Caco-2 (cell line): ENCODE data around the gene DYRK1A. TPM values are rescaled to one million over a fixed set of nuclear protein-coding genes. Genes with fewer than 3 reads are reported as not detected.

ENCODE experiments used
- BruUV-seq: library from RNA; stranded (reverse); fragments of 400-500 nt; replicated peaks from 2 replicates; lab custom pipeline; 2021; lab: Mats Ljungman, UMichigan
- CTCF ChIA-PET: fragments of 300-600 bp; sonication (Branson Sonifier 250); formaldehyde crosslinking; loops from one replicate; lab custom pipeline; 2022; ENCODE audit warnings: antibody characterized with exemption; lab: Charles Lee
- POLR2A ChIA-PET: fragments of 300-600 bp; sonication (Branson Sonifier 250); formaldehyde crosslinking; loops from one replicate; lab custom pipeline; 2022; ENCODE audit warnings: antibody characterized with exemption; lab: Charles Lee
- DNase-seq, 2 experiments: peaks; one replicate each; pipeline versions ENCODE4 v3.0.0 to v3.0.0-alpha.2; 2020 to 2022
- H3K27me3 ChIP-seq: replicated peaks from 2 replicates; pipeline ENCODE4 v1.6.0; 2011; ENCODE audit warnings: low read length; ENCODE audit not compliant: control insufficient read depth, insufficient read depth
- H3K36me3 ChIP-seq: 2 replicates; pipeline ENCODE4 v1.5.1; 2011; ENCODE audit warnings: low read length; ENCODE audit not compliant: control insufficient read depth, insufficient read depth
- H3K4me1 ChIP-seq: fragments of 250-450 bp; sonication (Bioruptor Pico); 2 replicates; pipeline ENCODE4 v1.5.1; 2020; ENCODE audit warnings: mild to moderate bottlenecking
- H3K4me3 ChIP-seq: 2 replicates; pipeline ENCODE4 v1.5.1; 2011; ENCODE audit warnings: low read depth, mild to moderate bottlenecking, control low read depth, low read length
- H3K9me3 ChIP-seq: fragments of 250-450 bp; sonication (Bioruptor Pico); 2 replicates; pipeline ENCODE4 v1.5.1; 2020; ENCODE audit warnings: mild to moderate bottlenecking, moderate library complexity
- H3K27ac Mint-ChIP-seq: one replicate; pipeline ENCODE4 v1.8.0; 2022; ENCODE audit warnings: mixed read lengths; ENCODE audit not compliant: unreplicated experiment
- H3K27me3 Mint-ChIP-seq: one replicate; pipeline ENCODE4 v1.8.0; 2022; ENCODE audit warnings: mixed read lengths; ENCODE audit not compliant: insufficient read depth, unreplicated experiment
- H3K36me3 Mint-ChIP-seq: one replicate; pipeline ENCODE4 v1.8.0; 2022; ENCODE audit warnings: mild to moderate bottlenecking, mixed read lengths; ENCODE audit not compliant: insufficient read depth, unreplicated experiment
- H3K4me1 Mint-ChIP-seq: one replicate; pipeline ENCODE4 v1.8.0; 2022; ENCODE audit warnings: low read depth, mixed read lengths; ENCODE audit not compliant: unreplicated experiment
- H3K4me3 Mint-ChIP-seq: one replicate; pipeline ENCODE4 v1.8.0; 2022; ENCODE audit warnings: mild to moderate bottlenecking, moderate library complexity, mixed read lengths; ENCODE audit not compliant: unreplicated experiment
- H3K9me3 Mint-ChIP-seq: one replicate; pipeline ENCODE4 v1.8.0; 2022; ENCODE audit warnings: mixed read lengths; ENCODE audit not compliant: unreplicated experiment
- CTCF ChIP-seq, 2 experiments: fragments of 200-600 bp in 1 of 2; IDR thresholded peaks; 1 replicate in 1 of 2; 2 replicates in 1 of 2; pipeline versions ENCODE4 v1.5.1 to v1.8.0; 2011 to 2022; ENCODE audit warnings: antibody characterized with exemption in 1 of 2, control low read depth in 1 of 2, inconsistent platforms in 1 of 2, low read depth in 1 of 2, low read length in 1 of 2, mild to moderate bottlenecking in 1 of 2, moderate library complexity in 1 of 2; ENCODE audit not compliant: insufficient read depth in 1 of 2, severe bottlenecking in 1 of 2, unreplicated experiment in 1 of 2
- intact Hi-C: fragments of 100-400 bp; cut with micrococcal nuclease; formaldehyde crosslinking; loops from one replicate; pipeline ENCODE4 v1.10.0; 2022; ENCODE audit not compliant: unreplicated experiment
- total RNA-seq: library from RNA; stranded (reverse); gene quantifications from 2 replicates; pipeline ENCODE4 v1.2.3, GENCODE V29; 2022

The DYRK1A gene
- total RNA-seq, 1 experiment from 2014 or later, result 50.9 TPM

GRCh38 chr21:37528150-37528937, 161.8 kb downstream of the DYRK1A start:
- DNase-seq, result no peak
- Histone ChIP-seq H3K36me3 (no peaks in the 10 kb centered on the region), H3K4me3 (no peak overlapping the region), H3K27me3 (no peaks in the 10 kb centered on the region), H3K9me3 (no peaks in the 10 kb centered on the region), H3K4me1 (no peaks in the 10 kb centered on the region)
- Mint-ChIP-seq H3K4me1 (no peaks in the 10 kb centered on the region), H3K4me3 (no peak overlapping the region), H3K36me3 (peaks cover 8% of the 10 kb centered on the region), H3K27me3 (no peaks in the 10 kb centered on the region), H3K9me3 (no peaks in the 10 kb centered on the region), H3K27ac (no peak overlapping the region)
- no TSS peak for BruUV-seq
- intact Hi-C loops, result no loop called here
- CTCF ChIA-PET, result no interaction called here
- POLR2A ChIA-PET, result no interaction called here
- TF ChIP-seq CTCF (IDR thresholded peaks at IDR 0.05; ENCODE audit: insufficient read depth in 1 of 2, low read depth in 1 of 2, low read length in 1 of 2, severe bottlenecking in 1 of 2, unreplicated experiment in 1 of 2), result no peak

GRCh38 chr21:37529649-37530048, 163.1 kb downstream of the DYRK1A start:
- no peaks in the 10 kb centered on the region for H3K27me3 ChIP-seq

GRCh38 chr21:37530901-37531351, 164.4 kb downstream of the DYRK1A start:
- no peak for DNase-seq
- H3K27me3 Mint-ChIP-seq, result no peaks in the 10 kb centered on the region
- no peak overlapping the region for H3K4me3 ChIP-seq
- no TSS peak for BruUV-seq
- no peak overlapping the region for H3K4me3 Mint-ChIP-seq
- TF ChIP-seq CTCF (IDR thresholded peaks at IDR 0.05; ENCODE audit: insufficient read depth in 1 of 2, low read depth in 1 of 2, low read length in 1 of 2, severe bottlenecking in 1 of 2, unreplicated experiment in 1 of 2), result no peak
- no peaks in the 10 kb centered on the region; the same call in 1 of the 2 replicates for H3K9me3 ChIP-seq
- H3K27ac Mint-ChIP-seq, result no peak overlapping the region
- H3K4me1 ChIP-seq, result no peaks in the 10 kb centered on the region
- H3K36me3 ChIP-seq, result no peaks in the 10 kb centered on the region
- H3K27me3 ChIP-seq, result no peaks in the 10 kb centered on the region
- POLR2A ChIA-PET, result no interaction called here
- peaks cover 9% of the 10 kb centered on the region for H3K9me3 Mint-ChIP-seq
- H3K4me1 Mint-ChIP-seq, result no peaks in the 10 kb centered on the region
- CTCF ChIA-PET, result no interaction called here
- intact Hi-C loops, result no loop called here
- peaks cover 8% of the 10 kb centered on the region for H3K36me3 Mint-ChIP-seq

More at GRCh38 chr21:37529649-37530048, 163.1 kb downstream of the DYRK1A start:
- intact Hi-C loops, result no loop called here
- no peak for DNase-seq
- Histone ChIP-seq H3K36me3 (no peaks in the 10 kb centered on the region), H3K4me3 (no peak overlapping the region), H3K4me1 (no peaks in the 10 kb centered on the region), H3K9me3 (no peaks in the 10 kb centered on the region)
- no TSS peak for BruUV-seq
- Mint-ChIP-seq H3K27me3 (no peaks in the 10 kb centered on the region), H3K4me3 (no peak overlapping the region), H3K27ac (no peak overlapping the region), H3K9me3 (no peaks in the 10 kb centered on the region), H3K36me3 (peaks cover 8% of the 10 kb centered on the region), H3K4me1 (no peaks in the 10 kb centered on the region)
- CTCF ChIA-PET, result interaction anchor here (0.9 kb wide), 1 partner anchor 34 kb away, joined by 4 read pairs; no protein-coding TSS in a partner anchor
- POLR2A ChIA-PET, result no interaction called here
- no peak for TF ChIP-seq CTCF (IDR thresholded peaks at IDR 0.05; ENCODE audit: insufficient read depth in 1 of 2, low read depth in 1 of 2, low read length in 1 of 2, severe bottlenecking in 1 of 2, unreplicated experiment in 1 of 2)
